Body of pancreas (tissue), 4 donors: Measurements from ENCODE around the gene DCLRE1A. TPM values are rescaled to one million over a fixed set of nuclear protein-coding genes. Genes with fewer than 3 reads are reported as not detected.

Experiments
- ATAC-seq: fragments of 150-250 bp; one replicate; pipeline ENCODE4 v1.9.1; 2016
- DNase-seq, 4 donors: peaks; one replicate each; pipeline ENCODE4 v3.0.0-alpha.2; 2019
- H3K27ac ChIP-seq, 4 donors: fragments of 200-600 bp; sonication (generic); 1 replicate in 3 of 4; 2 replicates in 1 of 4; pipeline versions ENCODE4 v1.5.1 to v1.6.1; 2016 to 2019; ENCODE audit warnings: mild to moderate bottlenecking in 1 of 4, mixed read lengths in 1 of 4, moderate library complexity in 1 of 4
- H3K27me3 ChIP-seq, 2 donors: fragments of 200-600 bp; sonication (generic); one replicate each; pipeline ENCODE4 v1.6.0; 2016; ENCODE audit warnings: mild to moderate bottlenecking in 1 of 2
- H3K36me3 ChIP-seq, 2 donors: fragments of 200-600 bp; sonication (generic); replicated peaks in 1 of 2; 2 replicates each; pipeline ENCODE4 v1.5.1; 2016; ENCODE audit warnings: low read depth in 2 of 2; ENCODE audit not compliant: insufficient read depth in 1 of 2
- H3K4me1 ChIP-seq: fragments of 200-600 bp; sonication (generic); one replicate; pipeline ENCODE4 v1.6.0; 2016
- H3K4me3 ChIP-seq, 2 donors: fragments of 200-600 bp; sonication (generic); 1 replicate in 1 of 2; 2 replicates in 1 of 2; pipeline ENCODE4 v1.5.1; 2016 to 2019
- H3K9me3 ChIP-seq, 3 donors: fragments of 200-600 bp; sonication (generic); 1 replicate in 2 of 3; 2 replicates in 1 of 3; pipeline ENCODE4 v1.5.1; 2016
- POLR2A ChIP-seq, 3 donors: fragments of 450-650 bp; IDR thresholded peaks; one replicate each; pipeline ENCODE4 v1.6.1; 2016; ENCODE audit warnings: antibody characterized with exemption in 3 of 3, mild to moderate bottlenecking in 2 of 3
- WGBS, 2 donors: methylation state at CpG; one replicate each; pipeline ENCODE4 v1.1.5; 2017; 5-methylcytosine and 5-hydroxymethylcytosine counted together
- intact Hi-C: fragments of 100-400 bp; cut with DNase I; formaldehyde crosslinking; loops from one replicate; pipeline ENCODE4 v1.15.1; 2023
- total RNA-seq, 2 donors: library from RNA; depleted of rRNA; stranded (reverse); fragments of >200 nt; gene quantifications; one replicate each; pipeline ENCODE4 v1.1.0, GENCODE V29; 2016
- TF ChIP-seq, protein P1 (sequence below), 7 experiments: fragments of 450-650 bp in 4 of 7; fragments of 200-600 bp in 3 of 7; sonication (generic) in 3 of 7; IDR thresholded peaks; one replicate each; pipeline ENCODE4 v1.5.1; 2016 to 2019; ENCODE audit warnings: antibody characterized with exemption in 7 of 7

DCLRE1A gene
- total RNA-seq, 2 donors from 2014 or later: 4.6 to 5.2 TPM

DNA sequence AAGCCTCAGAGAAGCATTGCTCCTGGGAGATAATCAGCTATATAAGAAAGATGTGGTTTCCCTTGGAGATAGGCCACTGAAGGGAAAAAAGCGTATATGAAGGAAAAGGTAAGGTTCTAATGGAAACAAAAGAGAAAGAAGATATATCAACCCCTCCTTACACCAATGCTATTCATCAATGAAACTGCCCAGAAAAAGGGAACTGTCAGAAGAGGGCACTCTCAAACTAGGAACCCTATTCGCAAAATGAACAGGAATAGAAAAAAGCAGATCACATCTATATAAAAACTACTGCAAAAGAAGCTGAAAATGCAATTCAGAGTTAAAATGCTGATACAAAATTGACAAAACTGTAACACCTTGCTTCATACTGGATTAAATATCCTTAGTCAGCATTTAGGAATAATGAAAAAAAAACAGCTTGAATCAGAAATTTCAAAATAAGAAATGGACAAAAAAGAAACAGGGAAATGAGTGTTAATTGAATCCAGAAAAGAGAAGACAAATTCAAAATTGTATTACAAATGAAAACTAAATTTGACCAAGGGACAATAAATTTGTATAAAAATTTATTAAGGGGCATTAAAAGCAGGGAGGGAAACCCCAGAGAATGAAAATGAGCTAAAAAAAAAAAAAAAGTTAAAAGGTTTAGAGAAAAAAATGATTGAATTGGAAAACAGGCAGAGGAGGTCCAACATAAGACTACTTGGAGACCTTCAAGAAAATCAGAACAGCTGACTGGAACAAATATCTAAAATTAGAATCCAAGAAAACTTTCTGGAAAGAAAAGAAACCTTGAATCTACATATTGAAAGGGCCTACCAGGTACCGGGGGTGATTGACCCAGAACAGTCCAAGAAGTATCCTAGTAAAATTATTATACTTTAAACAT is 18.5 kb upstream of the DCLRE1A start:
- ATAC-seq: no peak
- Histone ChIP-seq H3K4me3 (no peak overlapping the region), H3K9me3 (no peaks in the 10 kb centered on the region), H3K27ac (no peak overlapping the region), H3K4me1 (peaks cover 19% of the 10 kb centered on the region), H3K27me3 (no peaks in the 10 kb centered on the region), H3K36me3 (no peaks in the 10 kb centered on the region)
- no peak for DNase-seq
- intact Hi-C loops: no loop called here
- WGBS, 2 donors: 98 to 99% methylated on average over 3 of the region's 3 CpGs
- no peak for TF ChIP-seq POLR2A (IDR thresholded peaks at IDR 0.05)
- TF ChIP-seq, protein P1, sequence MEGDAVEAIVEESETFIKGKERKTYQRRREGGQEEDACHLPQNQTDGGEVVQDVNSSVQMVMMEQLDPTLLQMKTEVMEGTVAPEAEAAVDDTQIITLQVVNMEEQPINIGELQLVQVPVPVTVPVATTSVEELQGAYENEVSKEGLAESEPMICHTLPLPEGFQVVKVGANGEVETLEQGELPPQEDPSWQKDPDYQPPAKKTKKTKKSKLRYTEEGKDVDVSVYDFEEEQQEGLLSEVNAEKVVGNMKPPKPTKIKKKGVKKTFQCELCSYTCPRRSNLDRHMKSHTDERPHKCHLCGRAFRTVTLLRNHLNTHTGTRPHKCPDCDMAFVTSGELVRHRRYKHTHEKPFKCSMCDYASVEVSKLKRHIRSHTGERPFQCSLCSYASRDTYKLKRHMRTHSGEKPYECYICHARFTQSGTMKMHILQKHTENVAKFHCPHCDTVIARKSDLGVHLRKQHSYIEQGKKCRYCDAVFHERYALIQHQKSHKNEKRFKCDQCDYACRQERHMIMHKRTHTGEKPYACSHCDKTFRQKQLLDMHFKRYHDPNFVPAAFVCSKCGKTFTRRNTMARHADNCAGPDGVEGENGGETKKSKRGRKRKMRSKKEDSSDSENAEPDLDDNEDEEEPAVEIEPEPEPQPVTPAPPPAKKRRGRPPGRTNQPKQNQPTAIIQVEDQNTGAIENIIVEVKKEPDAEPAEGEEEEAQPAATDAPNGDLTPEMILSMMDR (IDR thresholded peaks at IDR 0.05): no peak

DNA sequence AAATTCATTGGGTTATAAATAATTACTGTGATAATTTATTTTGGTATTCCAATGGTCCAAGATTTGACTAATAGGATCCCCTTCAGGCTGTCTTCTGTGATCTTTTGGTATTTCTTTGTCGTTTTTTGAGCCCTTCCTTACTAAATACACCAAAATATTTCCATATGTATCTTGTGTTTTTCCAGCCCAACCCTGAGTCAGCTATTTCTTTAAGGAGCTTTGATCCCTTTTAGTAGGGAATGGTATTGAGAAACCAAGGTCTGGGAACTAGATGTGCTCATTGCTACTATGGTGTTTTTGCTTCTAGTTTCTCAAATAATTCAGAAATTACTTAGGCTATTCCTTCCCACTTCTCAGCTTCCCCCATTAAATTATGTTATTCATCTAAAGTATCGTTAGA is 15.9 kb upstream of the DCLRE1A start:
- TF ChIP-seq, protein P1 (IDR thresholded peaks at IDR 0.05): no peak
- H3K27me3 ChIP-seq: no peaks in the 10 kb centered on the region
- DNase-seq: no peak
- 86 to 87% methylated on average over 2 of the region's 2 CpGs for WGBS, 2 donors
- peaks cover 20% of the 10 kb centered on the region for H3K4me1 ChIP-seq
- H3K9me3 ChIP-seq: no peaks in the 10 kb centered on the region
- H3K36me3 ChIP-seq: no peaks in the 10 kb centered on the region
- intact Hi-C loops: no loop called here
- H3K4me3 ChIP-seq: no peak overlapping the region
- H3K27ac ChIP-seq: no peak overlapping the region
- no peak for ATAC-seq

DNA sequence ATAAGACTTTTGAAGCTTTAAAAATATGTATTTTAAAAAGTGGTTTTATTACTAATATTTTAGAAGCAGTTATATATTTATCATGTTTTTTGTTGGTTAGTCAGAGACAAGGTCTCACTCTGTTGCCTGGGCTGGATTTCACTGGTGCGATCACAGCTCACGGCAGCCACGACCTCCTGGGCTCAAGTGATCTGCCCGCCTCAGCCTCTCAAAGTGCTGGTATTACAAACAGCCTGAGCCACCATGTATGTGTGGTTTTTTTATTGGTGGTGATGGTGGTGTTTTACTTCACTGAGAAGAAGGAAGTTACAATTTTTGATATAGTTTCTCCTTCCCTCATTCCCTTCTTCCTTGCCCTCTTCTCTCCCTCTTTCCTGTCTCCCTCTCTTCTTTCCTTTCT is 14.0 kb upstream of the DCLRE1A start:
- H3K27ac ChIP-seq: no peak overlapping the region
- no peak for ATAC-seq
- 96 to 100% methylated on average over 4 of the region's 4 CpGs for WGBS, 2 donors
- no peak overlapping the region for H3K4me3 ChIP-seq
- no peaks in the 10 kb centered on the region for H3K9me3 ChIP-seq
- no peaks in the 10 kb centered on the region for H3K27me3 ChIP-seq
- no peak for DNase-seq
- peaks cover 12% of the 10 kb centered on the region for H3K4me1 ChIP-seq
- intact Hi-C loops: no loop called here
- H3K36me3 ChIP-seq: no peaks in the 10 kb centered on the region
- TF ChIP-seq, protein P1 (IDR thresholded peaks at IDR 0.05): no peak
- no peak for TF ChIP-seq POLR2A (IDR thresholded peaks at IDR 0.05)

DNA sequence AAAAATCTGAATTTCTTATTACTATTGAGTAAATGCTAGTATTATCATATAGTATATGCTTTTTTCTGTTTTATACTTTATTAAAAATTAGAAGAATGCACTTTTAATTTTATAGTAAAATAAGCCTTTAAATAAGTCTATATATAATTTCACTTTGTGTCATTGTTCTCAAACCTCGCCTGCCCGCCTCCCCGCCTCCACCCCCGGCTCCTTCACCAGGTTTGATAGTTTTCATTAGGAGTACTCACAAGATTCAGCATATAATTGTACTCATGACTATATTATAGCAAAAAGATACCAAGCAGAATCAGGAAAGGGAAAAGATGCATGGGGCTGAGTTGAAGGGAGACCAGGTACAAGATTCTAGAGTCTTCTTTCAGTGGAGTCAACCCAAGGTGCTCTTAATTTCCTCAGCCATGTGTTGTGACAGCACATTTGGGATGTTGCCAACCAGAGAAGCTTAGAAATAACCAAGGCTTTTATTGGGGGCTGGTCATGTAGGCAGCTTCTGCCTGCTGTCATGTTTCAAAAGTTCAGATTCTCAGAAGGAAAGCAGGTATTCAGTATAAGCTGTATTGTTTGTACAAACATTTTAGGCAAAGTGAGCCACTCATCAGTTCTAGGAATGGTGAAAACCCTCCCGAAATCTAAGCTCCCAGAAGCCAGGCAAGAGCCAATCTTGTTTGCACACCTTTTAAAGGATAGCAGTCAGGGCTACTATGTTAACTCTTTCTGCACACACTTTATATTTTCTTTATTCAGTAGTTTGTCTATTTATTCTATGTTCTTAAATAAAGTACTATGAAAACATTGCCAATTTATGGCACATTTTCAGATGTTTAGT is 12.9 kb upstream of the DCLRE1A start:
- no peak for TF ChIP-seq POLR2A (IDR thresholded peaks at IDR 0.05)
- TF ChIP-seq, protein P1 (IDR thresholded peaks at IDR 0.05): no peak
- ATAC-seq: no peak
- peaks cover 12% of the 10 kb centered on the region for H3K4me1 ChIP-seq
- intact Hi-C loops: no loop called here
- no peaks in the 10 kb centered on the region for H3K27me3 ChIP-seq
- no peaks in the 10 kb centered on the region for H3K36me3 ChIP-seq
- DNase-seq: no peak
- H3K4me3 ChIP-seq: no peak overlapping the region
- 81 to 85% methylated on average over 5 of the region's 5 CpGs for WGBS, 2 donors
- peak overlapping the region in 1 of 4 donors; percentile 24 for H3K27ac ChIP-seq
- H3K9me3 ChIP-seq: no peaks in the 10 kb centered on the region
